K562 (cell line): ENCODE measurements around the gene MYO1H. TPM values are rescaled to one million over a fixed set of nuclear protein-coding genes. Genes with fewer than 3 reads are reported as not detected.

ENCODE experiments used
- ATAC-seq: fragments of 200-7000 bp; cut with Tn5 transposase; 3 replicates; pipeline ENCODE4 v1.9.1; 2020; ENCODE audit warnings: moderate library complexity
- BruUV-seq: library from RNA; stranded (reverse); fragments of 400-500 nt; replicated peaks from 2 replicates; lab custom pipeline; 2021; lab: Mats Ljungman, UMichigan
- CTCF ChIA-PET: fragments of 300-600 bp; formaldehyde crosslinking; extraction: SDS; loops from one replicate; lab custom pipeline; 2021; ENCODE audit warnings: low intra/inter-chr PET ratio; lab: Yijun Ruan, JAX
- POLR2A ChIA-PET: fragments of 300-600, 350-650 bp; sonication (Branson Sonifier 250); formaldehyde crosslinking; extraction: SDS; loops from one replicate; lab custom pipeline; 2021; ENCODE audit warnings: antibody characterized with exemption, inconsistent platforms; lab: Yijun Ruan, JAX
- DNase-seq, 4 experiments: peaks; one replicate each; pipeline versions ENCODE4 v3.0.0 to v3.0.0-alpha.2; 2011 to 2018; ENCODE audit warnings: low spot score in 3 of 4, mixed read lengths in 3 of 4; ENCODE audit errors: extremely low read depth in 1 of 4
- FAIRE-seq: peaks from 2 replicates; lab custom pipeline; 2011; peaks lifted over from hg19 to GRCh38; lab: Jason Lieb, UNC
- H2AFZ ChIP-seq: 2 replicates; pipeline ENCODE4 v1.6.0; 2011; ENCODE audit warnings: low read depth, low read length, control low read depth, inconsistent platforms
- H3K27ac ChIP-seq: fragments of 200-600 bp; 3 replicates; pipeline ENCODE4 v1.8.0; 2011; ENCODE audit warnings: low read depth, mild to moderate bottlenecking, control low read depth, inconsistent platforms, low read length, moderate library complexity, mixed read lengths; ENCODE audit errors: extremely low read depth
- H3K27me3 ChIP-seq, 2 experiments: fragments of 300-600 bp in 1 of 2; 2 replicates in 1 of 2; 3 replicates in 1 of 2; pipeline versions ENCODE4 v1.6.0 to v1.8.0; 2011; ENCODE audit warnings: inconsistent platforms in 2 of 2, low read length in 2 of 2, mild to moderate bottlenecking in 1 of 2, mixed read lengths in 1 of 2, moderate library complexity in 1 of 2; ENCODE audit not compliant: control insufficient read depth in 2 of 2, insufficient read depth in 2 of 2
- H3K36me3 ChIP-seq: fragments of 300-600 bp; 3 replicates; pipeline ENCODE4 v1.8.0; 2011; ENCODE audit warnings: mild to moderate bottlenecking, low read length, inconsistent platforms; ENCODE audit not compliant: control insufficient read depth, insufficient read depth
- H3K4me1 ChIP-seq, 2 experiments: fragments of 200-600 bp in 1 of 2; replicated peaks in 1 of 2; 2 replicates in 1 of 2; 3 replicates in 1 of 2; pipeline versions ENCODE4 v1.5.1 to v1.8.0; 2011; ENCODE audit warnings: inconsistent platforms in 2 of 2, low read length in 2 of 2, mild to moderate bottlenecking in 1 of 2, mixed read lengths in 1 of 2, moderate library complexity in 1 of 2; ENCODE audit not compliant: control insufficient read depth in 2 of 2, insufficient read depth in 2 of 2
- H3K4me2 ChIP-seq: 2 replicates; pipeline ENCODE4 v1.6.1; 2011; ENCODE audit warnings: low read length, control low read depth, inconsistent platforms, mixed read lengths; ENCODE audit not compliant: insufficient read depth
- H3K4me3 ChIP-seq: fragments of 200-600 bp; sonication (generic), shearing (Covaris generic); 2 replicates; pipeline ENCODE4 v1.5.1; 2016; ENCODE audit warnings: control low read depth, inconsistent platforms
- H3K79me2 ChIP-seq: fragments of 200-600 bp; 3 replicates; pipeline ENCODE4 v1.8.0; 2011; ENCODE audit warnings: low read length, inconsistent platforms; ENCODE audit not compliant: control insufficient read depth, insufficient read depth
- H3K9ac ChIP-seq, 2 experiments: 2 replicates each; pipeline versions ENCODE4 v1.6.0 to v1.6.1; 2011; ENCODE audit warnings: low read depth in 2 of 2, low read length in 2 of 2, control low read depth in 1 of 2, inconsistent platforms in 1 of 2, mild to moderate bottlenecking in 1 of 2, mixed read lengths in 1 of 2; ENCODE audit not compliant: insufficient read depth in 1 of 2
- H3K9me1 ChIP-seq: one replicate; pipeline ENCODE4 v1.6.0; 2011; ENCODE audit warnings: inconsistent platforms, mild to moderate bottlenecking, low read length, moderate library complexity; ENCODE audit not compliant: control insufficient read depth, insufficient read depth
- H3K9me3 ChIP-seq: replicated peaks from 2 replicates; pipeline ENCODE4 v1.5.1; 2011; ENCODE audit warnings: low read depth, low read length, inconsistent platforms; ENCODE audit not compliant: control insufficient read depth, insufficient read depth
- H4K20me1 ChIP-seq: replicated peaks from 2 replicates; pipeline ENCODE4 v1.6.1; 2011; ENCODE audit warnings: low read length, inconsistent platforms, mixed read lengths; ENCODE audit not compliant: control insufficient read depth, insufficient read depth
- BMI1 ChIP-seq: fragments of 150-350 bp; IDR thresholded peaks from 2 replicates; pipeline ENCODE4 v1.6.1; 2014; ENCODE audit warnings: low read length
- CBFA2T3 ChIP-seq: fragments of 450-650 bp; IDR thresholded peaks from 2 replicates; pipeline ENCODE4 v1.6.1; 2017
- CBX5 ChIP-seq: IDR thresholded peaks from 2 replicates; pipeline ENCODE4 v1.6.1; 2014; ENCODE audit warnings: low read depth, borderline replicate concordance
- CXXC5 ChIP-seq: fragments of 250-450 bp; sonication (Bioruptor Pico); IDR thresholded peaks from 2 replicates; pipeline ENCODE4 v1.8.0; 2022; ENCODE audit warnings: inconsistent platforms, mild to moderate bottlenecking, moderate library complexity
- EZH2 ChIP-seq: IDR thresholded peaks from 2 replicates; pipeline ENCODE4 v1.6.1; 2012; ENCODE audit warnings: low read depth, mild to moderate bottlenecking, inconsistent platforms, low read length, borderline replicate concordance
- IRF1 ChIP-seq: sonication (generic); formaldehyde crosslinking; IDR thresholded peaks from 2 replicates; pipeline ENCODE4 v1.8.0; 2022; ENCODE audit warnings: missing genetic modification reagents, mild to moderate bottlenecking, borderline replicate concordance
- PHB ChIP-seq: fragments of 250-450 bp; sonication (Bioruptor Pico); IDR thresholded peaks from 2 replicates; pipeline ENCODE4 v1.5.0; 2021
- PPARD ChIP-seq: fragments of 250-450 bp; sonication (Bioruptor Pico); IDR thresholded peaks from 2 replicates; pipeline ENCODE4 v1.8.0; 2022; ENCODE audit warnings: inconsistent platforms, mild to moderate bottlenecking, moderate library complexity
- PYGO2 ChIP-seq: fragments of 450-650 bp; IDR thresholded peaks from 2 replicates; pipeline ENCODE4 v1.6.1; 2016; ENCODE audit warnings: mild to moderate bottlenecking, missing genetic modification characterization, moderate library complexity, missing compliant biosample characterization
- SLC30A9 ChIP-seq: fragments of 250-450 bp; sonication (Bioruptor Pico); IDR thresholded peaks from 2 replicates; pipeline ENCODE4 v1.8.0; 2022; ENCODE audit warnings: mild to moderate bottlenecking, moderate library complexity
- ZNF384 ChIP-seq: IDR thresholded peaks from 2 replicates; pipeline ENCODE4 v1.6.1; 2012; ENCODE audit warnings: low read depth, low read length, improper control_type of control experiment
- WGBS: fragments of 100-300 bp; shearing (Covaris generic); methylation state at CpG from one replicate; pipeline ENCODE4 v1.1.6; 2016; ENCODE audit warnings: low coverage, mixed read lengths; ENCODE audit not compliant: insufficient coverage; ENCODE audit errors: missing lambda C conversion rate; 5-methylcytosine and 5-hydroxymethylcytosine counted together
- in situ Hi-C: fragments of 300-500 bp; cut with MboI; formaldehyde crosslinking; loops from 4 replicates; pipeline ENCODE4 v1.15.0; 2018; ENCODE audit warnings: inconsistent platforms, mixed read lengths
- intact Hi-C: fragments of 100-400 bp; cut with micrococcal nuclease; formaldehyde crosslinking; loops from 2 replicates; pipeline ENCODE4 v1.14.2; 2022
- polyA plus RNA-seq, 8 experiments: library from polyadenylated mRNA; depleted of rRNA in 4 of 8; stranded (reverse) in 5 of 8; unstranded in 3 of 8; fragments of >200 nt; fragmentation: Nextera tagmentation in 2 of 8; fragmentation: Illumina TruSeq in 1 of 8; extraction: Ambion mirVana in 2 of 8; extraction: Trizol in 1 of 8; gene quantifications; 2 replicates each; pipeline versions ENCODE4 v1.2.1 to v1.2.3, GENCODE V29; 2011 to 2014; ENCODE audit warnings: inconsistent platforms in 1 of 8, missing spikeins in 1 of 8
- total RNA-seq, 7 experiments: library from RNA; depleted of rRNA in 6 of 7; stranded (reverse); fragments of >200 nt in 6 of 7; fragmentation: Illumina TruSeq in 2 of 7; extraction: Trizol in 2 of 7; gene quantifications; 2 replicates each; pipeline versions ENCODE4 v1.2.1 to v1.2.3, GENCODE V29; 2011 to 2021; ENCODE audit warnings: low replicate concordance in 1 of 7
- TF ChIP-seq, protein P1 (sequence below), 2 experiments: fragments of 450-650 bp; IDR thresholded peaks; 2 replicates each; pipeline ENCODE4 v1.6.1; 2018; ENCODE audit warnings: mild to moderate bottlenecking in 2 of 2, low read depth in 1 of 2; ENCODE audit not compliant: partially characterized antibody in 2 of 2
- TF ChIP-seq, protein P2 (sequence below): fragments of 250-450 bp; sonication (Bioruptor Pico); IDR thresholded peaks from 2 replicates; pipeline ENCODE4 v1.8.0; 2022; ENCODE audit warnings: moderate library complexity, mild to moderate bottlenecking, inconsistent platforms
- TF ChIP-seq, protein P3 (sequence below): sonication (generic); formaldehyde crosslinking; IDR thresholded peaks from 2 replicates; pipeline ENCODE4 v1.5.0; 2020; ENCODE audit warnings: missing genetic modification reagents

Gene MYO1H
- total and polyA plus RNA-seq, 9 of the 15 experiments (the other 6 are each of a cell fraction or from before 2014, with no cell fraction given) = not detected

DNA sequence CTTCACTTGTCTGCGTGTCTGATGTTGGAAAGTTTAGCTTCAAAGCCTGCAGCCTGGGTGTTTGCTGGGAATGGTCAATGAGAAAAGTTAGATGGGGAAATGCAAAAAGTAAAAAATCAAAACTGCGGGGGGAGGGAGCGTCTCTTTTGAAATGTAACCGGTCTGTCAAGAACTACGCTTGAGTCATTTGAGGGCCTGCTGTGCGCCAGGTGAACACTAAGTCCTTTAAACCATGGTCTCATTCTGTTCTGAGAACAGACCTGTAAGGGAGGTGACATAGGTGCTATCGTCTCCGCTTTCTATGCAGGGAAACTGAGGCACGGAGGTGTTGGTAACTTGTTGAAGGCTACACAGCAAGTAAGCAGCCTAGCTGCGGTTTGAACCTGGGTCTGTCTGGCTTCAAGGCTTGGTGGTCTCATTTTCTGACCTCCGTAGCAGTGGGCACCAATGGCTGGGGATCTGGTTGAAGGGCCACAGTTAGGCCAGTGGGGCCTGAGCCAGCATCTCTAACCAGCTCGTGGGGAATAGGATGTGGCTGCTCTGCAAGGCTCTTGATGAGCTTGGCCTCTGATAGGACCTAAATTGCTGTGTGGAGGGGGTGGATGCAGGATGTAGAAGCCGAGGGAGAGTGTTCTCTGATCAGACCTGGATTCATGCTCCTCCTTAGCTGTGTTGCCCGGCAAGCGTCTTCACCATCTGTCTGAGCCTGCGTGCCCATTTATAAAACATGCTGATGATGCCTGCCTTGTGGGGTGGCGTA is 87.9 kb downstream of the MYO1H start:
- BruUV-seq = no TSS peak
- no peak for FAIRE-seq
- Histone ChIP-seq H2AFZ (no peak overlapping the region), H3K9me1 (no peaks in the 10 kb centered on the region), H3K79me2 (no peaks in the 10 kb centered on the region), H3K36me3 (no peaks in the 10 kb centered on the region), H3K4me3 (no peak overlapping the region), H3K27me3 (peaks cover 20 to 32% of the 10 kb centered on the region in 2 experiments; a peak in 4 of 5 replicates), H4K20me1 (no peaks in the 10 kb centered on the region), H3K27ac (no peak overlapping the region), H3K9ac (no peak overlapping the region), H3K4me1 (no peaks in the 10 kb centered on the region; a peak in 1 of 5 replicates), H3K4me2 (no peak overlapping the region), H3K9me3 (no peaks in the 10 kb centered on the region)
- POLR2A ChIA-PET = interaction anchor here (0.9 to 1.7 kb wide), 2 partner anchors 9 to 28 kb away, joined by 3 to 4 read pairs; no protein-coding TSS in a partner anchor
- no peak for ATAC-seq
- in situ Hi-C loops = no loop called here
- CTCF ChIA-PET = no interaction called here
- no peak for DNase-seq
- 23% methylated on average over 17 of the region's 17 CpGs for WGBS
- intact Hi-C loops = no loop called here
- TF ChIP-seq EZH2 (no peak), SLC30A9 (no peak), BMI1 (no peak), PYGO2 (tag) (no peak), CBX5 (no peak), CBFA2T3 (no peak), CXXC5 (no peak), PHB (no peak), ZNF384 (no peak), IRF1 (CRISPR knock-in tag) (no peak), PPARD (no peak)
- TF ChIP-seq, protein P1, sequence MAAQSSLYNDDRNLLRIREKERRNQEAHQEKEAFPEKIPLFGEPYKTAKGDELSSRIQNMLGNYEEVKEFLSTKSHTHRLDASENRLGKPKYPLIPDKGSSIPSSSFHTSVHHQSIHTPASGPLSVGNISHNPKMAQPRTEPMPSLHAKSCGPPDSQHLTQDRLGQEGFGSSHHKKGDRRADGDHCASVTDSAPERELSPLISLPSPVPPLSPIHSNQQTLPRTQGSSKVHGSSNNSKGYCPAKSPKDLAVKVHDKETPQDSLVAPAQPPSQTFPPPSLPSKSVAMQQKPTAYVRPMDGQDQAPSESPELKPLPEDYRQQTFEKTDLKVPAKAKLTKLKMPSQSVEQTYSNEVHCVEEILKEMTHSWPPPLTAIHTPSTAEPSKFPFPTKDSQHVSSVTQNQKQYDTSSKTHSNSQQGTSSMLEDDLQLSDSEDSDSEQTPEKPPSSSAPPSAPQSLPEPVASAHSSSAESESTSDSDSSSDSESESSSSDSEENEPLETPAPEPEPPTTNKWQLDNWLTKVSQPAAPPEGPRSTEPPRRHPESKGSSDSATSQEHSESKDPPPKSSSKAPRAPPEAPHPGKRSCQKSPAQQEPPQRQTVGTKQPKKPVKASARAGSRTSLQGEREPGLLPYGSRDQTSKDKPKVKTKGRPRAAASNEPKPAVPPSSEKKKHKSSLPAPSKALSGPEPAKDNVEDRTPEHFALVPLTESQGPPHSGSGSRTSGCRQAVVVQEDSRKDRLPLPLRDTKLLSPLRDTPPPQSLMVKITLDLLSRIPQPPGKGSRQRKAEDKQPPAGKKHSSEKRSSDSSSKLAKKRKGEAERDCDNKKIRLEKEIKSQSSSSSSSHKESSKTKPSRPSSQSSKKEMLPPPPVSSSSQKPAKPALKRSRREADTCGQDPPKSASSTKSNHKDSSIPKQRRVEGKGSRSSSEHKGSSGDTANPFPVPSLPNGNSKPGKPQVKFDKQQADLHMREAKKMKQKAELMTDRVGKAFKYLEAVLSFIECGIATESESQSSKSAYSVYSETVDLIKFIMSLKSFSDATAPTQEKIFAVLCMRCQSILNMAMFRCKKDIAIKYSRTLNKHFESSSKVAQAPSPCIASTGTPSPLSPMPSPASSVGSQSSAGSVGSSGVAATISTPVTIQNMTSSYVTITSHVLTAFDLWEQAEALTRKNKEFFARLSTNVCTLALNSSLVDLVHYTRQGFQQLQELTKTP (IDR thresholded peaks at IDR 0.05; ENCODE audit: low read depth in 1 of 2, partially characterized antibody in 2 of 2) = no peak
- TF ChIP-seq, protein P2, sequence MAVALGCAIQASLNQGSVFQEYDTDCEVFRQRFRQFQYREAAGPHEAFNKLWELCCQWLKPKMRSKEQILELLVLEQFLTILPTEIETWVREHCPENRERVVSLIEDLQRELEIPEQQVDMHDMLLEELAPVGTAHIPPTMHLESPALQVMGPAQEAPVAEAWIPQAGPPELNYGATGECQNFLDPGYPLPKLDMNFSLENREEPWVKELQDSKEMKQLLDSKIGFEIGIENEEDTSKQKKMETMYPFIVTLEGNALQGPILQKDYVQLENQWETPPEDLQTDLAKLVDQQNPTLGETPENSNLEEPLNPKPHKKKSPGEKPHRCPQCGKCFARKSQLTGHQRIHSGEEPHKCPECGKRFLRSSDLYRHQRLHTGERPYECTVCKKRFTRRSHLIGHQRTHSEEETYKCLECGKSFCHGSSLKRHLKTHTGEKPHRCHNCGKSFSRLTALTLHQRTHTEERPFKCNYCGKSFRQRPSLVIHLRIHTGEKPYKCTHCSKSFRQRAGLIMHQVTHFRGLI (CRISPR knock-in tag) = no peak
- TF ChIP-seq, protein P3, sequence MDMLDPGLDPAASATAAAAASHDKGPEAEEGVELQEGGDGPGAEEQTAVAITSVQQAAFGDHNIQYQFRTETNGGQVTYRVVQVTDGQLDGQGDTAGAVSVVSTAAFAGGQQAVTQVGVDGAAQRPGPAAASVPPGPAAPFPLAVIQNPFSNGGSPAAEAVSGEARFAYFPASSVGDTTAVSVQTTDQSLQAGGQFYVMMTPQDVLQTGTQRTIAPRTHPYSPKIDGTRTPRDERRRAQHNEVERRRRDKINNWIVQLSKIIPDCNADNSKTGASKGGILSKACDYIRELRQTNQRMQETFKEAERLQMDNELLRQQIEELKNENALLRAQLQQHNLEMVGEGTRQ = no peak
